GM12878 (cell line): ENCODE results near the gene VWA3B. TPM values are rescaled to one million over a fixed set of nuclear protein-coding genes. Genes with fewer than 3 reads are reported as not detected.

Source experiments
- ATAC-seq: fragments of 200-7000 bp; cut with Tn5 transposase; 3 replicates; pipeline ENCODE4 v1.9.1; 2020; ENCODE audit warnings: mild to moderate bottlenecking, moderate library complexity
- BruUV-seq: library from RNA; stranded (reverse); fragments of 400-500 nt; replicated peaks from 2 replicates; lab custom pipeline; 2021; lab: Mats Ljungman, UMichigan
- CTCF ChIA-PET: fragments of 300-600 bp; sonication (Branson Sonifier 250); formaldehyde crosslinking; extraction: SDS; loops from one replicate; lab custom pipeline; 2021; ENCODE audit warnings: inconsistent platforms; lab: Yijun Ruan, JAX
- POLR2A ChIA-PET: fragments of 350-600 bp; formaldehyde crosslinking; extraction: SDS; loops from one replicate; lab custom pipeline; 2021; ENCODE audit warnings: inconsistent platforms; lab: Charles Lee
- RAD21 ChIA-PET: fragments of 300-600 bp; sonication (Branson Sonifier 250); formaldehyde crosslinking; loops from one replicate; lab custom pipeline; 2023; ENCODE audit warnings: antibody characterized with exemption; ENCODE audit not compliant: unreplicated experiment; lab: Charles Lee
- SMC1A ChIA-PET: fragments of 300-600 bp; sonication (Branson Sonifier 250); formaldehyde crosslinking; loops from one replicate; lab custom pipeline; 2023; ENCODE audit not compliant: unreplicated experiment, uncharacterized antibody; lab: Charles Lee
- DNase-seq: peaks from one replicate; pipeline ENCODE4 v3.0.0-alpha.2; 2011; ENCODE audit warnings: low read depth, low spot score
- FAIRE-seq: peaks from 3 replicates; lab custom pipeline; 2011; peaks lifted over from hg19 to GRCh38; lab: Jason Lieb, UNC
- H2AFZ ChIP-seq: 2 replicates; pipeline ENCODE4 v1.6.0; 2011; ENCODE audit warnings: low read depth, low read length, control low read depth; ENCODE audit not compliant: control insufficient read depth
- H3K27ac ChIP-seq: 2 replicates; pipeline ENCODE4 v1.5.1; 2011; ENCODE audit warnings: control low read depth; ENCODE audit not compliant: control insufficient read depth, insufficient read depth
- H3K27me3 ChIP-seq, 2 experiments: replicated peaks in 1 of 2; 2 replicates each; pipeline versions ENCODE4 v1.6.0 to v1.6.1; 2011; ENCODE audit warnings: low read length in 1 of 2; ENCODE audit not compliant: control insufficient read depth in 2 of 2, insufficient read depth in 2 of 2
- H3K36me3 ChIP-seq, 2 experiments: 2 replicates each; pipeline ENCODE4 v1.5.1; 2011; ENCODE audit warnings: low read length in 1 of 2; ENCODE audit not compliant: control insufficient read depth in 2 of 2, insufficient read depth in 2 of 2
- H3K4me1 ChIP-seq: 2 replicates; pipeline ENCODE4 v1.6.1; 2011; ENCODE audit warnings: mild to moderate bottlenecking, low read length, moderate library complexity, mixed read lengths; ENCODE audit not compliant: control insufficient read depth, insufficient read depth
- H3K4me2 ChIP-seq: 2 replicates; pipeline ENCODE4 v1.6.0; 2011; ENCODE audit warnings: control low read depth; ENCODE audit not compliant: control insufficient read depth, insufficient read depth
- H3K4me3 ChIP-seq: fragments of 200-600 bp; sonication (generic); 2 replicates; pipeline ENCODE4 v1.5.1; 2016
- H3K79me2 ChIP-seq: 2 replicates; pipeline ENCODE4 v1.6.0; 2011; ENCODE audit warnings: low read length; ENCODE audit not compliant: control insufficient read depth, insufficient read depth
- H3K9ac ChIP-seq: 2 replicates; pipeline ENCODE4 v1.8.0; 2011; ENCODE audit warnings: low read length, control low read depth, mixed read lengths; ENCODE audit not compliant: control insufficient read depth, insufficient read depth
- H3K9me3 ChIP-seq: replicated peaks from 3 replicates; pipeline ENCODE4 v1.5.1; 2011; ENCODE audit warnings: mild to moderate bottlenecking, low read length; ENCODE audit not compliant: control insufficient read depth, insufficient read depth
- H4K20me1 ChIP-seq: 2 replicates; pipeline ENCODE4 v1.6.0; 2011; ENCODE audit not compliant: control insufficient read depth, insufficient read depth
- MEF2B ChIP-seq: fragments of 450-650 bp; IDR thresholded peaks from 2 replicates; pipeline ENCODE4 v1.6.1; 2018; ENCODE audit warnings: mild to moderate bottlenecking, moderate library complexity; ENCODE audit not compliant: partially characterized antibody, poor library complexity, severe bottlenecking
- WGBS: methylation state at CpG from one replicate; pipeline ENCODE4 v1.1.6; 2016; ENCODE audit warnings: low lambda C conversion rate; ENCODE audit not compliant: insufficient replicate concordance, insufficient coverage; ENCODE audit errors: missing lambda C conversion rate; 5-methylcytosine and 5-hydroxymethylcytosine counted together
- in situ Hi-C: fragments of 300-500 bp; cut with MboI; formaldehyde crosslinking; loops from 9 replicates; pipeline ENCODE4 v1.14.3; 2018; ENCODE audit warnings: mixed read lengths
- intact Hi-C: fragments of 100-400 bp; cut with micrococcal nuclease; formaldehyde crosslinking; loops from one replicate; pipeline ENCODE4 v1.14.2; 2022; ENCODE audit not compliant: unreplicated experiment
- polyA plus RNA-seq, 11 experiments: library from polyadenylated mRNA; depleted of rRNA in 4 of 11; unstranded in 6 of 11; stranded (reverse) in 5 of 11; fragments of >200 nt; fragmentation: Nextera tagmentation in 4 of 11; fragmentation: Illumina TruSeq in 1 of 11; extraction: Ambion mirVana in 4 of 11; extraction: Trizol in 1 of 11; gene quantifications; 1 replicate in 1 of 11; 2 replicates in 10 of 11; pipeline versions ENCODE4 v1.2.1 to v1.2.3, GENCODE V29; 2011 to 2016; ENCODE audit warnings: inconsistent platforms in 2 of 11, missing spikeins in 2 of 11, low read depth in 1 of 11
- total RNA-seq, 4 experiments: library from RNA; depleted of rRNA in 3 of 4; stranded (reverse); fragments of >200 nt in 3 of 4; fragmentation: Illumina TruSeq in 1 of 4; extraction: Trizol in 1 of 4; gene quantifications; 2 replicates each; pipeline versions ENCODE4 v1.2.1 to v1.2.3, GENCODE V29; 2013 to 2021
- TF ChIP-seq, protein P1 (sequence below), 3 experiments: IDR thresholded peaks in 2 of 3; conservative IDR thresholded peaks in 1 of 3; 2 replicates each; pipeline ENCODE4 v1.5.1; 2011; ENCODE audit warnings: low read depth in 3 of 3, low read length in 3 of 3, mild to moderate bottlenecking in 3 of 3, control low read depth in 2 of 3, moderate library complexity in 2 of 3, inconsistent platforms in 1 of 3, mixed read lengths in 1 of 3; ENCODE audit not compliant: control insufficient read depth in 2 of 3, insufficient read depth in 1 of 3; ENCODE audit errors: extremely low read depth in 1 of 3

VWA3B gene
- total and polyA plus RNA-seq, 10 of the 15 experiments (the other 5 are each of a cell fraction or from before 2014, with no cell fraction given): 0.04 to 0.86 (median 0.19) TPM; not detected in 4

DNA sequence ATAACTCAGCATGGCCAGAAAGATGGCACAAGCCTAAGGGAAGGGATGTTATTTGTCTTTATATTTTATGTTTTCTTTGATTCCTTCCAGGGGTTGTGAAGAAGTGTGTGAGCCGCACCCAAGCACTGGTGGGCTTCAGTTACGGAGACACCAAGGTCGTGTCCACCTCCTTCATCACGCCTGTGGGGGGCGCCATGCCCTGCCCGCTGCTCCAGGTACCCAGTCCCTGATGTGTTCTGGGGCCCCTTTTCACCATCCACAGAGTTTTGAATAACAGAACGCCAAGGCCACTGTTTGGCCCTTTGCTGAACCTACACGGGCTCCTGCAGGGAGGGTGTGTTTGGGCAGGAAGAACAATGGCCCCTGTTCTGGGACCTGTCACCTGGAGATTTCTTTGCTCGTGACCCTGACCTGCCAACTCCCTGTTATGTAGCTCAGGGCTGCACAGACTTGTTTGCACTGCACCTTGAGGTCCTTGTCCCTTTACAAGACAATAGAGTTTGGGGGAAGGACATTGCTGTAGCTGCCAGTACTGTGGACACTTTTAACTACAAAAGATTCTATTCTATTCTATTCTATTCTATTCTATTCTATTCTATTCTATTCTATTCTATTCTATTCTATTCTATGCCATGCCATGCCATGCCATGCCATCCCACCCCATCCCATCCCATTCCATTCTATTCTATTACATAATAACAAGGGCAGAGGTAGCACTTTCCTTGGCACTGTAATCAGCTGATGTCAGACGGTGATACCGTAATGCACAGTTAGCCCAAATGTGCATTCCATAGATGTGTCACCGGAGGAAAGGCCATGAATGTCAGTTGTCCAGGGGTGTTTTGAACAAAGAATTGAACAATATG, 211.1 kb downstream of the VWA3B start:
- intact Hi-C loops (no loop called here), in situ Hi-C loops (loop anchor here (10.0 kb wide), 1 partner anchor 103 kb away; no protein-coding TSS in a partner anchor)
- Histone ChIP-seq H3K9ac (no peak overlapping the region), H3K79me2 (no peaks in the 10 kb centered on the region), H3K4me1 (no peaks in the 10 kb centered on the region), H3K27ac (no peak overlapping the region), H3K4me3 (no peak overlapping the region), H2AFZ (no peak overlapping the region), H4K20me1 (no peaks in the 10 kb centered on the region)
- ChIA-PET RAD21 (no interaction called here), SMC1A (interaction anchor here (1.1 kb wide), 1 partner anchor 707 kb away, joined by 3 read pairs; no protein-coding TSS in a partner anchor), POLR2A (no interaction called here), CTCF (no interaction called here)
- BruUV-seq: no TSS peak
- DNase-seq (no peak), ATAC-seq (no peak), FAIRE-seq (no peak)
- 35% methylated on average over 12 of the region's 12 CpGs for WGBS
- TF ChIP-seq MEF2B: no peak
- TF ChIP-seq, protein P1, sequence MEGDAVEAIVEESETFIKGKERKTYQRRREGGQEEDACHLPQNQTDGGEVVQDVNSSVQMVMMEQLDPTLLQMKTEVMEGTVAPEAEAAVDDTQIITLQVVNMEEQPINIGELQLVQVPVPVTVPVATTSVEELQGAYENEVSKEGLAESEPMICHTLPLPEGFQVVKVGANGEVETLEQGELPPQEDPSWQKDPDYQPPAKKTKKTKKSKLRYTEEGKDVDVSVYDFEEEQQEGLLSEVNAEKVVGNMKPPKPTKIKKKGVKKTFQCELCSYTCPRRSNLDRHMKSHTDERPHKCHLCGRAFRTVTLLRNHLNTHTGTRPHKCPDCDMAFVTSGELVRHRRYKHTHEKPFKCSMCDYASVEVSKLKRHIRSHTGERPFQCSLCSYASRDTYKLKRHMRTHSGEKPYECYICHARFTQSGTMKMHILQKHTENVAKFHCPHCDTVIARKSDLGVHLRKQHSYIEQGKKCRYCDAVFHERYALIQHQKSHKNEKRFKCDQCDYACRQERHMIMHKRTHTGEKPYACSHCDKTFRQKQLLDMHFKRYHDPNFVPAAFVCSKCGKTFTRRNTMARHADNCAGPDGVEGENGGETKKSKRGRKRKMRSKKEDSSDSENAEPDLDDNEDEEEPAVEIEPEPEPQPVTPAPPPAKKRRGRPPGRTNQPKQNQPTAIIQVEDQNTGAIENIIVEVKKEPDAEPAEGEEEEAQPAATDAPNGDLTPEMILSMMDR (IDR thresholded peaks at IDR 0.05 in 2 of 3, conservative IDR thresholded peaks at IDR 0.05 in 1 of 3; ENCODE audit: control insufficient read depth in 2 of 3, extremely low read depth in 1 of 3, insufficient read depth in 1 of 3, low read depth in 3 of 3, low read length in 3 of 3): peak in 1 of 3 experiments; percentile 7; a peak in 1 of 6 replicates
- TF ChIP-seq, all 136 proteins: peak for 1
- Histone ChIP-seq H3K36me3 (no peaks in the 10 kb centered on the region), H3K27me3 (peaks cover 0 to 4% of the 10 kb centered on the region in 2 experiments; a peak in 3 of 4 replicates), H3K4me2 (no peak overlapping the region), H3K9me3 (no peaks in the 10 kb centered on the region)
